ENCODE measurements around the gene ZDHHC11.
"Not testable (repeated sequence)": the region's sequence is repeated elsewhere in the genome, so short reads cannot be mapped to it uniquely, and the experiment has no call there.

DNA sequence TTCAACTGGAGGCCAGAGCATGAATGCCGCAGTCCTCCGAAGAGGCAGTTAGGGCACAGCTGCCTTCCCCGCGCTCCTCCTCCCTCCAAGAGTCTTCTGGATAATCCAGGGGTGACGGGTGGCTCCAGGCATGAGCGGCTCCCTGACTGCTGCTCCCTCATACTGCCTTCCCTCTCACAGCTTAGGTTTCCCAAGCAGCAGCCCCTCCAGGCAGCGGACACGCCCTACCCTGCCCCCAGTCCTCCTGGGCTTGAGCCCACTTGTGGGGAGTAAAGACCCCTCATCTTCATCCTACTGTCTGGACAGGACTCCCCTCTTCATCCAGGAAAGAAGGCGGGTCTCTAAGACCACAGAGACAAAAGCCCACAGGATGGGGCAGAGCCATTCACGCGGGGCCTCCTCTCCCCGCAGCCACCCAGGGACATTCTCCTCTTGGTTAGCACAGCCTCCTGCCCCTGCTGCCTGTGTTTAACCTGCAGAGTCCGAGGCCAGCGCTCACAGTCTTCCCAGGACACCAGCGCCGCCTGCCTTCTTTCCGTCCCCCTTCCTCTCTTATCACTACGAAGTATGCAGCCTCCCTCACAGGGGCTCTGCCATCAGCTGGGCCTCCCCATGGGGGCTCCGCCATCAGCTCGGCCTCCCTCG, 5.6 kb downstream of the ZDHHC11 start:
- TF ChIP-seq, protein P1, sequence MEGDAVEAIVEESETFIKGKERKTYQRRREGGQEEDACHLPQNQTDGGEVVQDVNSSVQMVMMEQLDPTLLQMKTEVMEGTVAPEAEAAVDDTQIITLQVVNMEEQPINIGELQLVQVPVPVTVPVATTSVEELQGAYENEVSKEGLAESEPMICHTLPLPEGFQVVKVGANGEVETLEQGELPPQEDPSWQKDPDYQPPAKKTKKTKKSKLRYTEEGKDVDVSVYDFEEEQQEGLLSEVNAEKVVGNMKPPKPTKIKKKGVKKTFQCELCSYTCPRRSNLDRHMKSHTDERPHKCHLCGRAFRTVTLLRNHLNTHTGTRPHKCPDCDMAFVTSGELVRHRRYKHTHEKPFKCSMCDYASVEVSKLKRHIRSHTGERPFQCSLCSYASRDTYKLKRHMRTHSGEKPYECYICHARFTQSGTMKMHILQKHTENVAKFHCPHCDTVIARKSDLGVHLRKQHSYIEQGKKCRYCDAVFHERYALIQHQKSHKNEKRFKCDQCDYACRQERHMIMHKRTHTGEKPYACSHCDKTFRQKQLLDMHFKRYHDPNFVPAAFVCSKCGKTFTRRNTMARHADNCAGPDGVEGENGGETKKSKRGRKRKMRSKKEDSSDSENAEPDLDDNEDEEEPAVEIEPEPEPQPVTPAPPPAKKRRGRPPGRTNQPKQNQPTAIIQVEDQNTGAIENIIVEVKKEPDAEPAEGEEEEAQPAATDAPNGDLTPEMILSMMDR (optimal IDR thresholded peaks at IDR 0.05 in 1 of 3, IDR thresholded peaks at IDR 0.05 in 1 of 3, conservative IDR thresholded peaks at IDR 0.05 in 1 of 3; ENCODE audit: extremely low read depth in 1 of 3, insufficient read depth in 2 of 3, low read length in 3 of 3): not testable (repeated sequence)
- TF ChIP-seq EZH2 (IDR thresholded peaks at IDR 0.05; ENCODE audit: low read length): not testable (repeated sequence)

Data from keratinocyte (primary cell).